Lung (tissue), 12 donors: ENCODE results near the gene ACTR1A. TPM values are rescaled to one million over a fixed set of nuclear protein-coding genes. Genes with fewer than 3 reads are reported as not detected.
A peak's percentile ranks its signal among the peaks of the same experiment; 100 is the strongest.
"Not testable (repeated sequence)": the region's sequence is repeated elsewhere in the genome, so short reads cannot be mapped to it uniquely, and the experiment has no call there.

Experiments used
- ATAC-seq: fragments of 200-7000 bp; cut with Tn5 transposase; one replicate; pipeline ENCODE4 v1.9.1; 2020; ENCODE audit warnings: moderate number of reproducible peaks; ENCODE audit not compliant: insufficient read depth, low FRiP score
- DNase-seq, 3 donors: peaks; one replicate each; pipeline ENCODE4 v3.0.0-alpha.2; 2013 to 2017
- H3K27ac ChIP-seq, 2 donors: one replicate each; pipeline ENCODE4 v1.5.1; 2013; ENCODE audit warnings: mild to moderate bottlenecking in 2 of 2, moderate library complexity in 2 of 2, control low read depth in 1 of 2, inconsistent platforms in 1 of 2, low read depth in 1 of 2, low read length in 1 of 2
- H3K27me3 ChIP-seq, 3 donors: one replicate each; pipeline ENCODE4 v1.5.1; 2013; ENCODE audit warnings: low read length in 2 of 3; ENCODE audit not compliant: control insufficient read depth in 3 of 3, insufficient read depth in 3 of 3
- H3K36me3 ChIP-seq, 4 donors: one replicate each; pipeline ENCODE4 v1.5.1; 2013; ENCODE audit warnings: low read length in 4 of 4, mild to moderate bottlenecking in 1 of 4, moderate library complexity in 1 of 4; ENCODE audit not compliant: control insufficient read depth in 4 of 4, insufficient read depth in 4 of 4
- H3K4me1 ChIP-seq, 5 donors: one replicate each; pipeline ENCODE4 v1.5.1; 2013; ENCODE audit warnings: low read length in 5 of 5, mild to moderate bottlenecking in 2 of 5, moderate library complexity in 1 of 5; ENCODE audit not compliant: control insufficient read depth in 5 of 5, insufficient read depth in 5 of 5
- H3K4me3 ChIP-seq: one replicate; pipeline ENCODE4 v1.5.1; 2013; ENCODE audit warnings: mild to moderate bottlenecking, control low read depth, moderate library complexity
- H3K9ac ChIP-seq, 2 donors: one replicate each; pipeline ENCODE4 v1.5.1; 2013; ENCODE audit warnings: low read length in 2 of 2, control low read depth in 1 of 2; ENCODE audit not compliant: insufficient read depth in 1 of 2
- H3K9me3 ChIP-seq, 4 donors: one replicate each; pipeline ENCODE4 v1.5.1; 2013; ENCODE audit warnings: low read length in 3 of 4, mild to moderate bottlenecking in 1 of 4, moderate library complexity in 1 of 4; ENCODE audit not compliant: control insufficient read depth in 4 of 4, insufficient read depth in 3 of 4
- CTCF ChIP-seq: IDR thresholded peaks from 2 replicates; pipeline ENCODE4 v1.5.1; 2012; ENCODE audit warnings: mild to moderate bottlenecking; ENCODE audit errors: control extremely low read depth, extremely low read depth
- WGBS, 2 donors: extraction: QIAGEN DNeasy Blood & Tissue Kit; methylation state at CpG; one replicate each; pipeline ENCODE4 v1.1.7; 2013; 5-methylcytosine and 5-hydroxymethylcytosine counted together
- polyA plus RNA-seq, 2 donors: library from polyadenylated mRNA; stranded (reverse); fragments of 200-250 nt; gene quantifications; one replicate each; pipeline ENCODE4 v1.2.1, GENCODE V29; 2013
- total RNA-seq, 2 donors: library from RNA; depleted of rRNA in 1 of 2; stranded (reverse); fragments of >200 nt in 1 of 2; gene quantifications; one replicate each; pipeline ENCODE4 v1.2.1, GENCODE V29; 2014 to 2021
- donor health status: control.
- donor health status: control.
- donor health status: Bipolar disorder and iron deficiency.
- donor health status: healthy.
- donor health status: DM: yes; HTN: yes; CAD: no.

Gene ACTR1A
- total and polyA plus RNA-seq, 4 donors = 72.0 to 96.0 (median 84.3) TPM

- TF ChIP-seq CTCF = no peak
- Histone ChIP-seq H3K27ac (no peak overlapping the region), H3K9me3 (no peaks in the 10 kb centered on the region), H3K36me3 (peaks cover 0 to 3% (median under 1%) of the 10 kb centered on the region in 4 donors), H3K4me1 (peaks cover 0 to 3% (median 0%) of the 10 kb centered on the region in 5 donors), H3K9ac (no peak overlapping the region), H3K4me3 (no peak overlapping the region), H3K27me3 (no peaks in the 10 kb centered on the region)
- no peak for ATAC-seq
- no peak for DNase-seq
Measured at GRCh38 chr10:102537367-102537766, 34.9 kb upstream of the ACTR1A start.

GRCh38 chr10:102535481-102536147 lies 33.1 kb upstream of the ACTR1A start:
- no peak for DNase-seq
- 95 to 100% methylated on average over 7 of the region's 7 CpGs for WGBS, 2 donors

GRCh38 chr10:102534966-102535365 lies 32.5 kb upstream of the ACTR1A start:
- not testable (repeated sequence) for DNase-seq, H3K27me3 ChIP-seq, H3K9ac ChIP-seq, H3K9me3 ChIP-seq, H3K27ac ChIP-seq, ATAC-seq, H3K4me3 ChIP-seq, H3K4me1 ChIP-seq, H3K36me3 ChIP-seq
- WGBS, 2 donors = 89 to 95% methylated on average over 9 of the region's 9 CpGs

More at GRCh38 chr10:102535481-102536147, 33.1 kb upstream of the ACTR1A start:
- no peak overlapping the region for H3K9ac ChIP-seq
- peaks cover 0 to 3% (median 0%) of the 10 kb centered on the region in 5 donors for H3K4me1 ChIP-seq
- no peaks in the 10 kb centered on the region for H3K9me3 ChIP-seq
- H3K27ac ChIP-seq = no peak overlapping the region
- no peak for TF ChIP-seq CTCF
- peaks cover 0 to 4% (median 3%) of the 10 kb centered on the region in 4 donors for H3K36me3 ChIP-seq
- H3K27me3 ChIP-seq = no peaks in the 10 kb centered on the region
- ATAC-seq = no peak
- H3K4me3 ChIP-seq = no peak overlapping the region

- WGBS, 2 donors = 62 to 82% methylated on average over 13 of the region's 13 CpGs
- H3K36me3 ChIP-seq = peaks cover 0 to 5% (median 3%) of the 10 kb centered on the region in 4 donors
- H3K9ac ChIP-seq = no peak overlapping the region
- no peak overlapping the region for H3K27ac ChIP-seq
- ATAC-seq (peak; percentile 11), DNase-seq (no peak)
- H3K27me3 ChIP-seq = no peaks in the 10 kb centered on the region
- no peak overlapping the region for H3K4me3 ChIP-seq
- TF ChIP-seq CTCF = no peak
- H3K4me1 ChIP-seq = no peaks in the 10 kb centered on the region
- H3K9me3 ChIP-seq = no peaks in the 10 kb centered on the region
Measured at GRCh38 chr10:102534333-102534732, 31.8 kb upstream of the ACTR1A start.
